HEK293T (cell line): ENCODE results near the gene CELF1.

ENCODE experiments used
- CTCF ChIA-PET: fragments of 350-600 bp; formaldehyde crosslinking; extraction: SDS; loops from one replicate; lab custom pipeline; 2021; ENCODE audit warnings: antibody characterized with exemption, inconsistent platforms; lab: Yijun Ruan, JAX
- POLR2A ChIA-PET: fragments of 350-600 bp; formaldehyde crosslinking; extraction: SDS; loops from one replicate; lab custom pipeline; 2020; ENCODE audit warnings: antibody characterized with exemption, inconsistent platforms; lab: Yijun Ruan, JAX
- DNase-seq: peaks from one replicate; pipeline ENCODE4 v3.0.0; 2012; ENCODE audit warnings: mixed read lengths; ENCODE audit errors: extremely low spot score
- ARNT ChIP-seq: fragments of 450-650 bp; IDR thresholded peaks from 2 replicates; pipeline ENCODE4 v1.6.1; 2017; ENCODE audit warnings: mild to moderate bottlenecking
- BHLHE40 ChIP-seq: fragments of 450-650 bp; IDR thresholded peaks from 2 replicates; pipeline ENCODE4 v1.6.1; 2016; ENCODE audit warnings: mild to moderate bottlenecking, moderate library complexity, borderline replicate concordance
- CTBP1 ChIP-seq: fragments of 450-650 bp; IDR thresholded peaks from 2 replicates; pipeline ENCODE4 v1.6.1; 2016; ENCODE audit warnings: borderline replicate concordance
- ELF4 ChIP-seq: fragments of 450-650 bp; IDR thresholded peaks from 2 replicates; pipeline ENCODE4 v1.6.1; 2017; ENCODE audit warnings: antibody characterized with exemption
- FOXA1 ChIP-seq: fragments of 450-650 bp; IDR thresholded peaks from 2 replicates; pipeline ENCODE4 v1.6.1; 2016; ENCODE audit warnings: mild to moderate bottlenecking
- FOXK2 ChIP-seq: fragments of 450-650 bp; IDR thresholded peaks from 2 replicates; pipeline ENCODE4 v1.6.1; 2016; ENCODE audit warnings: mild to moderate bottlenecking
- FOXM1 ChIP-seq: fragments of 450-650 bp; IDR thresholded peaks from 2 replicates; pipeline ENCODE4 v1.6.1; 2017; ENCODE audit warnings: mild to moderate bottlenecking, borderline replicate concordance
- HDGF ChIP-seq: fragments of 450-650 bp; IDR thresholded peaks from 2 replicates; pipeline ENCODE4 v1.6.1; 2017; ENCODE audit warnings: antibody characterized with exemption, borderline replicate concordance
- L3MBTL2 ChIP-seq: fragments of 450-650 bp; conservative IDR thresholded peaks from 2 replicates; pipeline ENCODE4 v1.6.1; 2016; ENCODE audit warnings: mild to moderate bottlenecking
- LEF1 ChIP-seq: fragments of 450-650 bp; IDR thresholded peaks from 2 replicates; pipeline ENCODE4 v1.6.1; 2017; ENCODE audit warnings: mild to moderate bottlenecking, borderline replicate concordance
- NFRKB ChIP-seq: fragments of 450-650 bp; IDR thresholded peaks from 2 replicates; pipeline ENCODE4 v1.6.1; 2016; ENCODE audit warnings: mild to moderate bottlenecking, moderate library complexity
- SP1 ChIP-seq: fragments of 450-650 bp; IDR thresholded peaks from 2 replicates; pipeline ENCODE4 v1.6.1; 2017
- SUZ12 ChIP-seq: fragments of 450-650 bp; IDR thresholded peaks from 2 replicates; pipeline ENCODE4 v1.6.1; 2016; ENCODE audit warnings: mild to moderate bottlenecking
- TARDBP ChIP-seq: fragments of 450-650 bp; IDR thresholded peaks from 2 replicates; pipeline ENCODE4 v1.6.1; 2016
- ZNF384 ChIP-seq: fragments of 450-650 bp; IDR thresholded peaks from 2 replicates; pipeline ENCODE4 v1.6.1; 2016
- TF ChIP-seq, protein P1 (sequence below): fragments of 450-650 bp; IDR thresholded peaks from 2 replicates; pipeline ENCODE4 v1.6.1; 2016

CELF1 gene

DNA sequence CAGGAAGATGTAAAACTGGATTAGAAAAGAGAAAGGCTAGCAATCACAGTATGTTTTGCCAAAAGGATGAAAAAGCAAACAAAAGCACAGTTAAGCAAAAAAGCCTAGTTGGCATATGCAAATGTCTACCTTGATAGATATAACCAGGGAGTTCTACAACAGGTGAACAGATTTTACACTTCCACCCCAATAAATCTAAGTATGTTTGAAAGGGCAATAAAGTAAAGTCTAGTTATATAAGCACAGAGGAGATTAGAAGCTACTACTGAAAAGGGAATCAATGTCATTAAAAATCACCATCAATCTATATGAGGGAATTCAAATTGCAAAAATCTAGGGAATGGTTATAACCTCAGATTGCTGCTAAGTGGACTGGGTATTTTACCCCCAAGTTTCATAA, 49.7 kb downstream of the CELF1 start:
- CTCF ChIA-PET: no interaction called here
- TF ChIP-seq FOXA1: no peak
- TF ChIP-seq ZNF384: no peak
- no peak for TF ChIP-seq HDGF
- no peak for TF ChIP-seq ELF4
- TF ChIP-seq SUZ12: no peak
- no peak for TF ChIP-seq FOXM1
- no peak for TF ChIP-seq L3MBTL2
- TF ChIP-seq FOXK2: no peak
- no peak for TF ChIP-seq LEF1
- no peak for TF ChIP-seq CTBP1
- TF ChIP-seq, protein P1, sequence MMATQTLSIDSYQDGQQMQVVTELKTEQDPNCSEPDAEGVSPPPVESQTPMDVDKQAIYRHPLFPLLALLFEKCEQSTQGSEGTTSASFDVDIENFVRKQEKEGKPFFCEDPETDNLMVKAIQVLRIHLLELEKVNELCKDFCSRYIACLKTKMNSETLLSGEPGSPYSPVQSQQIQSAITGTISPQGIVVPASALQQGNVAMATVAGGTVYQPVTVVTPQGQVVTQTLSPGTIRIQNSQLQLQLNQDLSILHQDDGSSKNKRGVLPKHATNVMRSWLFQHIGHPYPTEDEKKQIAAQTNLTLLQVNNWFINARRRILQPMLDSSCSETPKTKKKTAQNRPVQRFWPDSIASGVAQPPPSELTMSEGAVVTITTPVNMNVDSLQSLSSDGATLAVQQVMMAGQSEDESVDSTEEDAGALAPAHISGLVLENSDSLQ: no peak
- no peak for TF ChIP-seq ARNT
- no peak for TF ChIP-seq SP1
- TF ChIP-seq TARDBP: no peak
- no peak for TF ChIP-seq NFRKB
- no peak for DNase-seq
- POLR2A ChIA-PET: interaction anchor here (1.0 kb wide), 1 partner anchor 37 kb away, joined by 3 read pairs; no protein-coding TSS in a partner anchor

- no peak for DNase-seq
- POLR2A ChIA-PET: no interaction called here
- CTCF ChIA-PET: no interaction called here
- TF ChIP-seq BHLHE40 (no peak), LEF1 (no peak), ARNT (no peak), FOXA1 (no peak), ELF4 (no peak), SUZ12 (no peak), FOXK2 (no peak), FOXM1 (no peak), HDGF (no peak), NFRKB (no peak), ZNF384 (no peak), L3MBTL2 (no peak), CTBP1 (no peak), SP1 (no peak)
- TF ChIP-seq, protein P1: no peak
Measured at GRCh38 chr11:47502767-47503166, 50.2 kb downstream of the CELF1 start.

DNA sequence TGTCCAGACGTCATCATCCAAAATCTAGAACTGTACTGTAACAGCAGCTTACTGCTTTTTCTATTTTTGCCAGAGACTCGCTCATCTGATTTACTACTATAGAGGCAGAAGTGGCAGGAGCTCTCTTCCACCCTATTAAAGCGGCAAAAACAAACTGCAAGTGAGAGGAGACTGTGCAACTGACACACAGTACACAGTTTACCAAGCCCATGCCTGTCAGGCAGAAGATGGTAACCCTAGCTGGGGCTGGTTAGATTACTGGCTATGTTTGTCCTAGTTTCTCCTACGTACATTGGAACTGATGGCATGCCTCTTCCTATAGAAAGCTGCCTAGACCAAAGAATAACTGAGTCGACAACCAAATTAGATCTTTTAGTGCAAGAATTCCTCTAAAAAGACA, 51.8 kb downstream of the CELF1 start:
- no peak for DNase-seq
- no peak for TF ChIP-seq TARDBP
- no peak for TF ChIP-seq ELF4
- no peak for TF ChIP-seq BHLHE40
- no peak for TF ChIP-seq FOXM1
- no peak for TF ChIP-seq L3MBTL2
- no peak for TF ChIP-seq FOXK2
- TF ChIP-seq CTBP1: no peak
- no peak for TF ChIP-seq FOXA1
- no peak for TF ChIP-seq SP1
- no peak for TF ChIP-seq SUZ12
- no peak for TF ChIP-seq LEF1
- TF ChIP-seq ZNF384: no peak
- TF ChIP-seq, protein P1: no peak
- no peak for TF ChIP-seq NFRKB
- no peak for TF ChIP-seq HDGF
- CTCF ChIA-PET: interaction anchor here (0.5 to 0.6 kb wide), 3 partner anchors 10 to 128 kb away, joined by 3 to 5 read pairs (median 3); no protein-coding TSS in a partner anchor
- POLR2A ChIA-PET: no interaction called here

DNA sequence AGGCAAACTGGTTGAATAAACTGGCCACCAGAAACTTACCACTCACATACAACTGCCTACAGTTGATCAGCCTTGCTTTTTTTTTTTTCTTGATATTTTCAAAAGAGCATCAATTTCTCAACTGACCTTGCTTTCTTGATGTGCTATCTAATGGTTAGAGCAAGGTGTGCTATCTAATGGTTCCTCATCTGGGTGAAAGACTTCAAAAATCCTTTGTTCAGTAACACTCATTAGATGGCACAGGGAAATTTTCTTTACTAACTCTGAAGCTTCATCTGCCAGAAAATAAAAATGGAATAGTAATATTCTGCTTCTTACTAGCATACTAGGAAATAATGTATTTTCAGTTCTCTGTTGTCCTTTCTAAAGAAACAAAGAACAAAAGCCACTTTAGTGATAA, 52.8 kb downstream of the CELF1 start:
- no peak for DNase-seq
- CTCF ChIA-PET: no interaction called here
- POLR2A ChIA-PET: interaction anchor here (0.6 kb wide), 1 partner anchor 288 kb away, joined by 3 read pairs; no protein-coding TSS in a partner anchor
- TF ChIP-seq ARNT (no peak), FOXA1 (no peak), CTBP1 (no peak), LEF1 (no peak), NFRKB (no peak), ZNF384 (no peak), TARDBP (no peak), FOXM1 (no peak), L3MBTL2 (no peak), BHLHE40 (no peak), HDGF (no peak), SUZ12 (no peak)
- TF ChIP-seq, protein P1: no peak

- ChIA-PET CTCF (interaction anchor here (1.3 kb wide), 1 partner anchor 12 kb away, joined by 4 read pairs; no protein-coding TSS in a partner anchor), POLR2A (no interaction called here)
- no peak for DNase-seq
- TF ChIP-seq ZNF384 (no peak), LEF1 (no peak), SUZ12 (no peak), ARNT (no peak), HDGF (no peak), NFRKB (no peak), L3MBTL2 (no peak), CTBP1 (no peak), BHLHE40 (no peak), FOXA1 (no peak), TARDBP (no peak), SP1 (no peak), FOXM1 (no peak), FOXK2 (no peak), ELF4 (no peak)
- TF ChIP-seq, protein P1: no peak
Measured at GRCh38 chr11:47499614-47500013, 53.3 kb downstream of the CELF1 start.
